Neural progenitor cell (in vitro differentiated cells): ENCODE data around the gene SMG1. TPM values are rescaled to one million over a fixed set of nuclear protein-coding genes. Genes with fewer than 3 reads are reported as not detected.

Experiments
- DNase-seq: peaks from one replicate; pipeline ENCODE4 v3.0.0-alpha.2; 2016; ENCODE audit warnings: low spot score
- H2AFZ ChIP-seq: fragments of 200-600 bp; sonication (generic); replicated peaks from 2 replicates; pipeline ENCODE4 v1.6.1; 2016; ENCODE audit warnings: antibody characterized with exemption
- H3F3A ChIP-seq: fragments of 200-600 bp; sonication (generic); 2 replicates; pipeline ENCODE4 v1.6.1; 2016; ENCODE audit warnings: antibody characterized with exemption, low read depth
- H3K27ac ChIP-seq: fragments of 200-600 bp; sonication (generic); 2 replicates; pipeline ENCODE4 v1.5.1; 2016; ENCODE audit warnings: mild to moderate bottlenecking
- H3K27me3 ChIP-seq: fragments of 200-600 bp; sonication (generic); 2 replicates; pipeline ENCODE4 v1.6.1; 2016; ENCODE audit warnings: mild to moderate bottlenecking, moderate library complexity
- H3K36me3 ChIP-seq: fragments of 200-600 bp; sonication (generic); 2 replicates; pipeline ENCODE4 v1.5.1; 2016
- H3K4me1 ChIP-seq: fragments of 200-600 bp; sonication (generic); 2 replicates; pipeline ENCODE4 v1.6.1; 2016; ENCODE audit warnings: mixed run types
- H3K4me2 ChIP-seq: fragments of 200-600 bp; sonication (generic); 2 replicates; pipeline ENCODE4 v1.6.1; 2016
- H3K4me3 ChIP-seq: fragments of 200-600 bp; sonication (generic); 2 replicates; pipeline ENCODE4 v1.5.1; 2016
- H3K79me2 ChIP-seq: fragments of 200-600 bp; sonication (generic); 2 replicates; pipeline ENCODE4 v1.6.1; 2016; ENCODE audit warnings: low read depth
- H3K9ac ChIP-seq: fragments of 200-600 bp; sonication (generic); 2 replicates; pipeline ENCODE4 v1.6.1; 2016
- H3K9me3 ChIP-seq: fragments of 200-600 bp; sonication (generic); 2 replicates; pipeline ENCODE4 v1.5.1; 2016; ENCODE audit warnings: low read depth
- H4K20me1 ChIP-seq: fragments of 200-600 bp; sonication (generic); 2 replicates; pipeline ENCODE4 v1.6.1; 2016; ENCODE audit warnings: low read depth
- H3K27ac Mint-ChIP-seq: 3 replicates; pipeline ENCODE4 v1.8.0; 2021; ENCODE audit warnings: mixed read lengths
- H3K27me3 Mint-ChIP-seq: 2 replicates; pipeline ENCODE4 v1.8.0; 2022; ENCODE audit warnings: low read depth, mild to moderate bottlenecking, inconsistent platforms, moderate library complexity, mixed read lengths; ENCODE audit not compliant: insufficient read depth
- H3K36me3 Mint-ChIP-seq: 3 replicates; pipeline ENCODE4 v1.8.0; 2021; ENCODE audit warnings: mixed read lengths
- H3K4me1 Mint-ChIP-seq: 3 replicates; pipeline ENCODE4 v1.8.0; 2021; ENCODE audit warnings: mixed read lengths
- H3K4me3 Mint-ChIP-seq: 3 replicates; pipeline ENCODE4 v1.8.0; 2021; ENCODE audit warnings: mild to moderate bottlenecking, moderate library complexity, mixed read lengths
- H3K9me3 Mint-ChIP-seq: 3 replicates; pipeline ENCODE4 v1.8.0; 2020; ENCODE audit warnings: mixed read lengths
- CTCF ChIP-seq: fragments of 200-600 bp; sonication (generic); IDR thresholded peaks from 2 replicates; pipeline ENCODE4 v1.5.1; 2017; ENCODE audit warnings: antibody characterized with exemption, mild to moderate bottlenecking
- EZH2 ChIP-seq: fragments of 200-600 bp; sonication (generic); IDR thresholded peaks from 2 replicates; pipeline ENCODE4 v1.6.1; 2017; ENCODE audit warnings: antibody characterized with exemption, mild to moderate bottlenecking, moderate library complexity
- EZH2phosphoT487 ChIP-seq: fragments of 200-600 bp; sonication (generic); IDR thresholded peaks from 2 replicates; pipeline ENCODE4 v1.6.1; 2017; ENCODE audit warnings: antibody characterized with exemption
- total RNA-seq: library from RNA; depleted of rRNA; stranded (reverse); fragments of >200 nt; gene quantifications from 2 replicates; pipeline ENCODE4 v1.2.3, GENCODE V29; 2015; ENCODE audit warnings: low replicate concordance

SMG1 gene
- total RNA-seq, 1 donor from 2014 or later, result 69.7 TPM

- H3K36me3 Mint-ChIP-seq, result no peaks in the 10 kb centered on the region
Observed at GRCh38 chr16:18945233-18945632, 19.0 kb upstream of the SMG1 start.

GRCh38 chr16:18943414-18943813 lies 17.2 kb upstream of the SMG1 start:
- Mint-ChIP-seq H3K9me3 (no peaks in the 10 kb centered on the region), H3K4me3 (no peak overlapping the region), H3K36me3 (no peaks in the 10 kb centered on the region), H3K4me1 (no peaks in the 10 kb centered on the region), H3K27me3 (no peaks in the 10 kb centered on the region), H3K27ac (peak overlapping the region; percentile 19)
- Histone ChIP-seq H2AFZ (no peak overlapping the region), H3K79me2 (no peaks in the 10 kb centered on the region), H3K4me2 (no peak overlapping the region), H3K4me3 (no peak overlapping the region), H3K9me3 (no peaks in the 10 kb centered on the region), H3K27ac (no peak overlapping the region), H3K9ac (no peak overlapping the region), H4K20me1 (no peaks in the 10 kb centered on the region), H3K27me3 (no peaks in the 10 kb centered on the region), H3F3A (peaks cover 18% of the 10 kb centered on the region), H3K4me1 (peaks cover 9% of the 10 kb centered on the region), H3K36me3 (no peaks in the 10 kb centered on the region)
- no peak for TF ChIP-seq EZH2phosphoT487
- no peak for TF ChIP-seq EZH2
- TF ChIP-seq CTCF, result no peak
- no peak for DNase-seq

More at GRCh38 chr16:18945233-18945632, 19.0 kb upstream of the SMG1 start:
- no peaks in the 10 kb centered on the region for H4K20me1 ChIP-seq
- H3K4me2 ChIP-seq, result no peak overlapping the region
- H3K27me3 Mint-ChIP-seq, result no peaks in the 10 kb centered on the region
- H3K9ac ChIP-seq, result no peak overlapping the region
- H3F3A ChIP-seq, result peaks cover 18% of the 10 kb centered on the region
- H2AFZ ChIP-seq, result no peak overlapping the region
- no peak overlapping the region for H3K4me3 ChIP-seq
- H3K27ac ChIP-seq, result no peak overlapping the region
- peak; percentile 12 for DNase-seq
- H3K4me3 Mint-ChIP-seq, result no peak overlapping the region
- no peaks in the 10 kb centered on the region for H3K9me3 Mint-ChIP-seq
- H3K79me2 ChIP-seq, result no peaks in the 10 kb centered on the region
- H3K9me3 ChIP-seq, result no peaks in the 10 kb centered on the region
- no peaks in the 10 kb centered on the region for H3K4me1 Mint-ChIP-seq
- no peaks in the 10 kb centered on the region for H3K36me3 ChIP-seq
- H3K27me3 ChIP-seq, result no peaks in the 10 kb centered on the region
- no peak overlapping the region for H3K27ac Mint-ChIP-seq
- H3K4me1 ChIP-seq, result peaks cover 9% of the 10 kb centered on the region
- TF ChIP-seq EZH2phosphoT487 (no peak), EZH2 (no peak)

- Histone ChIP-seq H3K4me3 (no peak overlapping the region), H3K27me3 (no peaks in the 10 kb centered on the region), H3K9me3 (no peaks in the 10 kb centered on the region), H3K36me3 (no peaks in the 10 kb centered on the region), H4K20me1 (no peaks in the 10 kb centered on the region), H3F3A (peaks cover 18% of the 10 kb centered on the region), H2AFZ (no peak overlapping the region), H3K9ac (no peak overlapping the region), H3K4me1 (peaks cover 9% of the 10 kb centered on the region), H3K4me2 (no peak overlapping the region), H3K79me2 (no peaks in the 10 kb centered on the region), H3K27ac (no peak overlapping the region)
- Mint-ChIP-seq H3K27me3 (no peaks in the 10 kb centered on the region), H3K36me3 (no peaks in the 10 kb centered on the region), H3K9me3 (no peaks in the 10 kb centered on the region), H3K4me3 (no peak overlapping the region), H3K4me1 (no peaks in the 10 kb centered on the region), H3K27ac (no peak overlapping the region)
- no peak for DNase-seq
- TF ChIP-seq EZH2 (no peak), CTCF (no peak), EZH2phosphoT487 (no peak)
Observed at GRCh38 chr16:18942061-18942460, 15.9 kb upstream of the SMG1 start.

- Histone ChIP-seq H3K4me2 (no peak overlapping the region), H3K4me3 (no peak overlapping the region), H3K9me3 (no peaks in the 10 kb centered on the region), H2AFZ (no peak overlapping the region), H4K20me1 (no peaks in the 10 kb centered on the region), H3K27ac (no peak overlapping the region), H3F3A (peaks cover 15% of the 10 kb centered on the region), H3K9ac (no peak overlapping the region), H3K36me3 (no peaks in the 10 kb centered on the region), H3K4me1 (peaks cover 9% of the 10 kb centered on the region), H3K27me3 (no peaks in the 10 kb centered on the region), H3K79me2 (no peaks in the 10 kb centered on the region)
- no peak overlapping the region for H3K27ac Mint-ChIP-seq
- TF ChIP-seq CTCF (no peak), EZH2phosphoT487 (no peak), EZH2 (no peak)
- no peaks in the 10 kb centered on the region for H3K36me3 Mint-ChIP-seq
- H3K9me3 Mint-ChIP-seq, result no peaks in the 10 kb centered on the region
- no peaks in the 10 kb centered on the region for H3K27me3 Mint-ChIP-seq
- H3K4me1 Mint-ChIP-seq, result no peaks in the 10 kb centered on the region
- DNase-seq, result no peak
- H3K4me3 Mint-ChIP-seq, result no peak overlapping the region
Observed at GRCh38 chr16:18941471-18941870, 15.3 kb upstream of the SMG1 start.
